NCI-H510A treated with DMSO at 0.1 percent for 48 hours (cell line): Measurements from ENCODE around the gene LGALS3BP.

Experiments
- DNase-seq: peaks from one replicate; lab custom pipeline; 2025; lab: John Stamatoyannopoulos, UW

Gene LGALS3BP

DNA sequence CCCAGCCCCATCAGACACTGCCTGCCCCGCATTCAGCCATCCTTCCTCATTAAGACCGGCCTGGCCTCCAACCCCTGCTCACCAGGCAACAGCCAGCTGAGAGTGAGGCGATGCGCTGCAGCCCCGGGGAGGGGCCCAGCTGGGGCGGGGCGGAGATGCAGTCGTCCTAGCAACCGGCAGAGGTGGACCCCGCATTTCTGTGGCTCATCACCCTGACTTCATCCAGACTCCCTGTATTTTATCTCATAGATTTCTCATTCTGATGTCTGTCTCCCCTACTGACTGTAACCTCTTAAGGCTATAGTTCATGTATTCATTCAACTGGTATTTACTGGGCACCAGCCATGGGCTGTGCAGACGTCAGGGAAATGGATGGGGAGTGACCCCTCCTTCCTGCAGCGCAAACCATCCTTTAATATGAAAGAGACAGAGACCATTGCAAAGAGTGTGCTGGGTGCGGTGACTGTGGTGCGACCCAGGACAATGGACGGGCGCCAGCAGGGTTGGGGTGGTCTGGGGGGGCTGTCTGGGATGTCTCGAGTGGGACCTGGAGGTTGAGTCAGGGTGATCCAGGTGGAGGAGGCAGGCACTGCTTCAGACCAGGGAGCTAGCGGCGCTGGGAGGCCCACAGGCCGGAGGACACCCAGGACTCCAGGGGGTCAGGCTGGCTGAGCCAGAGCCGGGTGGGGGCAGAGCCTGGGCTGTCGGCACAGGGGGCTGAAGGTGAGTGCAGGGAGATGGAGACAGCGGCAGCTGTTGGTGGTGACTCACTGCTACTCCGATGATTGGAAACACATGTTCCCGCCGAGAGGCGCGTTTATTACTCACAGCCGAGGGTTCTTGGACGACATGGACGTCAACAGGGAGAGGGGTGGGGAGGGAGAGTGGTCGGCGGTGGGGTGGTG, 44.1 kb downstream of the LGALS3BP start:
- no peak for DNase-seq

DNA sequence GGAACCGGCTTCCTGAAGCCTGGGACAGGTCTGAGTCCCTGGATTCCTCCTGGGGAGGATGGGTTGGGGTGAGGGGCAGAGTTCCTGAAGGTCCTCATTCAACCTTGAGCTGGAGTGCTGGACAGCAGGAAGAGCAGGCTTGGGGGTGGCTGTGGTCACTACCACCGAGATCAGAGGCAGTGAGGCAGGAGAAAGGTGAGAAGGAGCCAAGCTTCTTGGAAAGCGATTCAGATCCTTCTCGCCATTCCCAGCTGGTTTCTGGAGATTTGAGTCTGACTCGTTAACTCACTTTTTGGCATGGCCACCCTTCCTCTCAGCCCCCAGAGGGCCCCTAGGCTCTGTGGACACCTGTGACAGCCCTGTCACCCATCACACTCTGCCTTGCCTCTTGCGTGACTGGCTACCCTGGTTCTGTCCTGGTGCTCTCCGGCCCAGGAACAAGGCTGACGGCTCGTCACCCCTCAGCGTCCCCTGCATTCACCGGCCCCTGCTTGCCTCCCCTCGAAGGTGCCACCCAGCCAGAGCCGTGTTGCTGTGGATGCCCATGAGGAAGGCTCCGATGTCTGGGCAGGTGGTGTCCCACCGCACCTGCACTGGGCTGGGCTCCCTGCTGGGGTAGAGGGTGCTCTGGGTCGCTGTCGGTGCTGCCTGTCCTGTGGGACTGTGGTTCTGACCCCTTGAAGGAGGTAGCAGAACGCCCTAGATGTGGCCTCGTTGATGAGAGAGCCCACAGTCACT, 44.9 kb downstream of the LGALS3BP start:
- no peak for DNase-seq

DNA sequence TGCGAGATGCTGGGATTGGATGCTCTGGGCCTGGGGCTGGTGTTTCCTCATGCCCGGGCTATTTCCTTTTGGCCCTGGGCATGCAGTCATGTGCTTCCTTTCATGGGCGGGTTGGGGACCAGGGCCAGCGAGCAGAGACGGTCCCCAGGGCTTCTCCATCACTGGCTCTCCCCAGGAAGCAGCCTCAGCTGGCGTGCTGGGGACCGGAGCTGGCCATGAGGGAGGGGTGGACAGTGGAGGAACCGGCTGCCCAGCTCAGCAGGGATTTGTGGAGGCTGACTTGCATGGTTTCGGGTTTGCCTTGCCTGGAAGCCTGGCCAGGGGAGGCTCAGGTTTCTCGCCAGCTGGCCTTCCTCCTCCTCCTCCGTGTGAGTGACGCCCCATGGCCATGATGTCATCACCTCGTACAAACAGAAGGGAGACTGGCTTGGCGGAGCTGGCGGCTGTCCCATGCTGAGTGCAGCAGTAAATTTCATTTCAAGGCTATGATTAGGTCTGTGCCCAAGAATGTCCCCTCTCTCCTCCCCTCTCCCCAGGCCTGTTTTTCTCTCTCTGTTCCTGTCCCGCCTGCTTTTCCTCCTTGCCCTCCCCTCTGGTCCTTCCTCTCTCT, 45.7 kb downstream of the LGALS3BP start:
- peak; percentile 91 for DNase-seq

DNA sequence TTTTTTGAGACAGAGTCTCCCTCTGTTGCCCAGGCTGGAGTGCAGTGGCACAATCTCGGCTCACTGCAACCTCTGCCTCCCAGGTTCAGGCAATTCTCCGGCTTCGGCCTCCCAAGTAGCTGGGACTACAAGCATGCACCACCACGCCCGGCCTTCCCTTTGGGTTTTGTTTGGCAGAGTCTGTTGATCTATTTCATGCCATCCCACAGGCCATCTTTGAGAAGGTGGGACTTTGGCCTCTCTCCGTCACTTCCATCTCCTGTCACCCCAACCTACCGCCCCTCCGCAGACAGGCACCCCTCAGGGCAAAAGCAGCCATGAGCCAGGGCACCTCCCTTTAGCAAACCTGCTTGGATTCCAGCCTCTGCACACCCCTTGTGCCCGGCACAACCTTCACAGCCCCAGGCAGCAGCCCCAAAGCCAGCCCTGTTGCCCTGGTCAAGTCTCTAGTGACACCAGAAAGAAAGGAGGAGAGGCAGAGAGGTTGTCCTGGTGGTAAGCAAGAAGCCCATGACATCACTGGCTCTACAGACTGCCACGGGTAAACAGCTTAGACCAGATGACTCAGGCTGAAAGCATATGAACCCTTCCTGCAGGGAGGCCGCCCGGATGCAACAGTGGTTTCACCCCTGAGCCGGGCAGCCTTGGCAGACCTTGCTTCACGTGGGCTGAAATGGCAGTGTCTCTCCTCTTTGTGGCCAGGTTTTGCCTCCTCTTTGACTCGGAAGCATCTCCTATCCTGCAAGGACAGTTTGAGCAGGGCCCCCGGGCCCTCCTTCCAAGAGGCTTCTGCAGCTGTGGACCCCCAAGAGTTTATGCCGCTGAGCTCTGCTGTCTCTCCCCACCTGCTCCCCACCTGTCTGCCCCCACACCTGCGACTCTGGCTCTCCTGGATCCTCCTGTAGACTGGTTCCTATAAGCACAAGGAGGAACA, 46.4 kb downstream of the LGALS3BP start:
- peak; percentile 29 for DNase-seq

DNA sequence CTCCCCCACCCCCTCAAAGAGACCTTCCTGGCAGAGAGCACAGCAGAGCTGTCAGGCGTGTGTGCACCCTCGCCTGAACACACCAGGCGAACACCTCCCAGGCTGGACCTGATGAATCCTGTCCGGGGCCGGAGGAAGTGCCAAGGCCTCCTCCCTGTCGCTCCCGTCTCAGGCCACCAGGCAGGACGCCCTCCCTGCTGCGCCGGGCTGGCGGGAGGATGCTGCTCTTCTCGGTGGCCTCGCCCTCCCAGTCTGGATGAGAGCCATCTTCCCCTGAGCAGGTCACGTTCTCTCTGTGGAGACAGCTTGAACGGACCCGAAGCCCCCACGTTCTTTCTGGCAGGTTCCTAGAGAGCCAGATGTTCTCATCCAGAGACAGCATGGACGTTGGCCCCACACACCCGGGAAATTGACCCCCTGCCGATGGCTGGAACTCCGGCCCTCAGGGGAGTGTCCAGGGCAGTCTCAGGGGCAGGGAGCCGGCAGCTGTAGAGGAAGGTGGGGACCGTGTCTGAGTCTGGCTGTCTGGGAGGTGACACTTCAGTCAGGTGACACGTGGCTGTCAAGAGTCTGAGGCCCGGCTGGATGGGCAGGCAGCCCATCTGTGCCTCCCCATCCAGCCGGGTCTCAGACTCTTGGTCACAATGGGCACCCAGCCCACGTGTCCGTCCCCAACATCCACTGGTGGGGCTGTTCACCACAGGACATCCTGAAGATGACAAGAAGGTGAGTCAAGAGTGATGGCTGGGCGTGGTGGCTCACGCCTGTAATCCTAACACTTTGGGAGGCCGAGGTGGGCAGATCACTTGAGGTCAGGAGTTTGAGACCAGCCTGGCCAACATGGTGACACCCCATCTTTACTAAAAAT, 49.6 kb downstream of the LGALS3BP start:
- DNase-seq, result no peak

DNA sequence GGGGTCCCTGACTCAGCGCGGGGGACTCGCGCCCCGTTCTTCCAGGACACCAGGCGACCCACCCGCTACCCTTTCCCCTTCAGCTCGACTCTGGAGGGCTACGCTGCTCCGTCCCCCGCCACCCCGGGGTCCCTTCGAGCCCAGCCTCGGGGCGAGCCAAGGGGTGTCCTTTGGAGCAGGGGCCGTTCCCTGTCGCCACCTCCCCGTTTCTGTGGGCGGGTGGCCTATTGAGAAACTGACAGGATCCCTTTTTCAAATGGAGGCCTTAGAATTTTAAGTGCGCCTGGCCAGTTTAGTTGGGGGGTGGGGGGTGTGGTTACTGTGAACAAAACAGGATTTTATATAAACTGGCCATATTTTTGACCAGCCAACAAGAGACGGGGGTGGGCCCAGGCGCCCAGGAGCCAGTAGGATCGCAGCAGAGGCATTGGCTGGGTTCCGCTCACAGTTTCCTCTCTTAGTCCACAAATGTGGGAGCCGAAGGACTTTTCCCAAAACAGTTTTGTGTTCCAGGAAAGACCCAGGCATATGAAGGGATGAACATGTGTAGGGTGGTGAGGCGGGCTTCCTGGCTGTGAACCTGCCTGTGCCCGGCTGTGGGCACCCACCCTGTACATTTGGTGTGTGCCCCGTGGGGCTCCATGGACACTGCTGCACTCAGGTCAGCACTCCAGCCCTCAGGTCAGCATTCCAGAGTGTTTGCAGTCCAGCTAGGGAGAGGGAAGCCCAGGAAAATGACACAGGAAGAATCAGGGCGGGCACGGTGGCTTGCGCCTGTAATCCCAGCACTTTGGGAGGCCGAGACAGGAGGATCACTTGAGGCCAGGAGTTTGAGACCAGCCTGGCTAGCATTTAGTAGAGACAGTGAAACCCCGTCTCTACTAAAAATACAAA, 53.8 kb downstream of the LGALS3BP start:
- no peak for DNase-seq

DNA sequence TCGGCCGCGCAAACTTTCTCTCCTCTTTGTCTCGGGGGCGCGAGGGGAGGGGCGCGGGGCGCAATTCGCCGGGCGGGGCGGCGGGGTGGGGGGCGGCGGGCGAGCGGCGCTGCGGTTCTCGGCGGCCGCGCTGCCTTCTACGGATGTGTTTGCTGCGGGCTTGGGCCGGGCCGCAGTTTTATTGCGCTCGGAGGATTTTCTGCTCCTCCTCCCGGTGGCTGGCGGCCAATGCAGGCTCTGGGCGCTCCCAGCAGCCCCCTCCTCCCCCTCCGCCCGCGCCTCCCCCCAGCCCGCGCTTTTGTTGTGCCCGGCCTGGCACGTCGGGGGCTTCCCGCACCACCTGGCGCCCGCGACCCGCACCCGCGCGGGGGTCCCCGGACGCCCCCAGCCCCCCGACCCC, 54.5 kb downstream of the LGALS3BP start, which contains the start of gene TIMP2:
Gene TIMP2, minus strand, starts transcription at position 154 of the 400 bp plus-strand sequence. CDS start 299 bp downstream, outside the sequence.
- DNase-seq, result peak; percentile 62

DNA sequence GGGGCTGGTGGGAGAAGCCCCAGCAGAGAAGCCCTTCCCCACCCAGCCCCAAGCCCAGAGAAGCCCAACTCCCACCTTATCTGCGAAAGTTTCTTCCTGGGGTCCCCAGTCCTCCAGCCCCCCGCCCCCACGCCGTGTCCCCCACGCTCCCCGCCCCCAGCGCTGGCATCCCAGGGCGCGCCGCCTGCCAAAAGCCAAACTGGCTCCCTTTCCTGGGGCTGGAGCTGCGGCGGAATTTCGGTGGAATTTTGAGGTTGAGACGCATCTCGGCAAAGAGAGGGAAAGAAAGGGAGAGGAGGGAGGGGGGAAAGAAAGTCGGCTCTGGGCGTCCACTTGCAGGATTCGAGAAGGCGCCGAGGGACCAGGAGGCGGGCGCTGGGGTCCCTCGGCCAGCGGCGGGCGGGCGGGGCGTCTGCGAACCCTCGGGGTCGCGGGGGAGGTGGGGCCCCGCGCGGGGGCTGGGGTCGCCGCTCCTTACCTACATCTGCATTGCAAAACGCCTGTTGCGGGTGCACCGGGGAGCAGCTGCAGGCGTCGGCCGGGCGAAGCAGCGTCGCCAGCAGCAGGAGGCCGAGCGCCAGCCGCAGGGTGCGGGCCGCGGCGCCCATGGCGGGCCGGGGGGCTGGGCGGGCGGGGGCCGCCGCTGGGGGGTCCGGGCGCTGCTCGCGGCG, 55.1 kb downstream of the LGALS3BP start:
- no peak for DNase-seq

DNA sequence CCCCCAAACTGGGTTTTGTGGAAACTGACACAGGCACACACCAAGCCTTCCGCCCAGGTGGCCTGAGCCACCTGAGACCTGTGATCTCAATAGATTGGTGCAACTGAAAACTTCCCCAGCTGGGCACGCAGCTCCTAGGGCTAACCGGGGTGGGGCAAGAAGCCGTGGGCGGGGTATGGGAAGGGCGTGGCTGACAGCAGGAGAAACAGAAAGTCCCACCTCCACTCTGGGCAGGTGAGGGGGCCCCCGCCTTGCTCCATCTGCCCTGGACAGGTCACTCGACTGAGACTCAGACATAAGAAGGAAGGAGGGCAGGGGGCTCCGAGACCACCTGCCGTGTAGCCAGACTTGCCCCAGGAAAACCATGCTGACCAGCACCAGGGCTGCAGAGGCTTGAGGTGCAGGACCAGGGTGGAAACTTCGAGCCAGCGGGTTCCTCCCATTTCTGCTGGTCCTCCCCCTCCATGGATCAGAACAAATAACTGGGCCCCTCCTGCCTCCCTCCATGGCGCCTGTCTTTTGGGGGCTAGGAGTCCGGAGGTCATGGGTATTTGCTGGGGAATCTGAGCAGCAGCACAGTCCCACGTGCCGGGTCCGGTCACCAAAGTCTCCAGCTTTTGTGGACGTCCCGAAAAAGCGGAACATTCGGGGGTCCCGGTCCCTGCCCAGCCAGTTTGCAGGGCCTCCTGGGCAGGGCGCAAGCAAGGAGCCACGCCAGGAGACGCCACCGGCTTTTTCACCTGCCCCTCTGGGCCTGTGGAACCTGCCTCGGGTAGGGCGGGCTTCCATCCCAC, 55.9 kb downstream of the LGALS3BP start:
- peak; percentile 87 for DNase-seq

DNA sequence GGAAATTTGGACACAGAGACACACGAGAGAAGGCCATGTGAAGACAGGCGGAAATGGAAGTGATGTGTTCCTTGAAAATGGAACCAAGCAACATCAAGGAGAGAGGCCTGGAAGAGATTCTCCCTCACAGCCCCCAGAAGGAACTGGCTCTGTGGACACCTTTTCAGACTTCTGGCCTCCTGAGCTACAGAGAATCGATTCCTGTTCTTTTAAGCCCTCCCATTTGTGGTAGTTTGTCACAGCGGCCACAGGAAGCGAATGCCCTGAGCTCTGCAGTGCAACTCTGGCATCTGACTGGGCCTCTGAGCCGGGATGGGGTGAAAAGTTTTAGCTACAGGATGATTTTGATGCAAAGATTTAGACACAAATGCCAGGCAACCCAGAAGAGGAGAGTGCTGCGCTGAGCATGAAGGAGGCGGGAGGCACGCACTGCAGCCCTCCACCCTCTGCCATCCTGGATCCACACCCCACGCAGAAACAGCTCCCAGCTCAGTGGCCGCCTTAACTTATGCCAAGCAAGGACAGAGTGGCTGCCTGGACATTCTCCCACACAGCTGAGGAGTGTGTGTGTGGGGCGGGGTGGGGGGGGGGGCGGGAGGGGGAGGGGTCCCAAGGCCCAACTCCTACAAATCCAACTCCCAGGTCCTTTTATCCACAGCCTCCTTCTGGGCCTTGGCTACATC, 56.8 kb downstream of the LGALS3BP start:
- no peak for DNase-seq

DNA sequence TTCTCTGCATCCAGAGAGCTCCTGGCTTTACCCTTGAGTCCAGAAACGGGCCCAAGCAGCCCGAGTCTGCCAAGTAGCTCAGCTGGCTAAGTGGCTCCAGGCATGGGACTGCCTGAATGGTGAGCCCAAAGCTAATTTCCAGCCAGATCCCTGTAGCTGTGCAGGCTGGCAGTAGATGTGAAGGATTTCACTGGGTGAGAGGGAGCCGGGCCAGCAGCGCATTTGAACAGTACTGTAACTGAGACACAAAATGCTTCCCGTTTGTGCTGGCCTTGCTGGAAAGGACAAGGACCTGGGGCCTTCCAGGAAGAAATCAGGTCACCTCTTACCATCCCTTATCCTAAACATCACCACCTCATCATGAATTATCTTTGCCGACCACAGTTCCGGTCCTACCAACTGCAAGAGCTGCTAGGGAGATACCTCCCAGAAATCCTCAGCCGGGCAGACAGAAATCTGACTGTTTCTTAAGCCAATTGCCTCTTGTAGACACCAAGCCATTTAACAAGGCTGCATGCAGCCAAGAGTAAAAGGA, 58.2 kb downstream of the LGALS3BP start:
- DNase-seq, result no peak
